NCI-H2081 (cell line): ENCODE data around the gene JOSD2.
A peak's percentile ranks its signal among the peaks of the same experiment; 100 is the strongest.

ENCODE experiments used
- DNase-seq, 2 experiments: peaks; one replicate each; lab custom pipeline; 2025; lab: John Stamatoyannopoulos, UW

JOSD2 gene

DNA sequence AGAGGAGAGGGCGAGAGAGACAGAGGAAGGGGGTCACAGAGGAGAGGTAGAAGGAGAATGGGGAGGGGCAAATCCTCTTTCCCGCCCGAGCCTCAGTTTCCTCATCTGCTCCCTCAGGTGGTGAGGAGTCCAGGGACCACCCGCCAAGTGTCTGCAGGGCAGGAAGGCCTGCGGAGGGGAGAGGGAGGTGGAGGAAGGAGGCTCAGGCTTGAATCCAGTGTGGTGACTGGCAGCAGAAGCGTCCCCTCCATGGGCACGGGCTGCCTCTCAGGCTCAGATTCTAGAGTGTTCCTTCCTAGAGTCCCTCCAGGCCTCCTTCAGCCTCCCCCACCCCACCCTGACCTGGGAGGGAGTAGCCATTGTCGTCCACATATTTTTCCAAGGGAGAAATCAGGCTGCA, 17.8 kb downstream of the JOSD2 start:
- no peak for DNase-seq

DNA sequence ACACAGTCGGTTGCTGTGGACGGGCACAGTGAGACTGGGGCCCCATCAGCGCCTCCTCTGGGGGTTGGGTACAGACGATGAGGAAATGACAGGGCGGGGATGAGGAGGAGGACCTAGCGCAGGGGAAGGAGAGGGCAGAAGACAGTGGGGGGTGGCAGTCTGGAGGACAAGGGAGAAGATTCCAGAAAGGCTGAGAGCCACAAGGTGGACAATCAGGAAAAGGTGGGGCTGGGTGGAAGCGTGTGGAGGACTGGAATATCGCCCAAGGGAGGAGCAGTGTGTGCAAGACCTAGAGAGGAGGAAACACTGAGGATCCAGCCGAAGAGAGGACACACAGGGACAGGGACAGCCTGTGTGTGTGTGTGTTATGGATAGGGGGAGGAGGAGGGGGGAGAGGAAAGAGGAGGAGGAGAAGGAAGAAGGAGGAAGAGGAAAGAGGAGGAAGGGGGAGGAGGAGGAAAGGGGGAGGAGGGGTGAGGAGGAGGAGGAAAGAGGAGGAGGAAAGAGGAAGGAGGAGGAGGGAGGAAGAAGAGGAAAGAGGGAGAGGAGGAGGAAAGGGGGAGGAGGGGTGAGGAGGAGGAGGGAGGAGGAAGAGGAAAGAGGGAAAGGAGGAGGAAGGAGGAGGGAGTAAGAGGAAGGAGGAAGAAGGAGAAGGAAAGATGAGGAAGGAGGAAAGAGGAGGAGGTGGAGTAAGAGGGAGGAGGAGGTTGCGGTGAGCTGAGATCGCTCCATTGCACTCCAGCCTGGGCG, 18.5 kb downstream of the JOSD2 start:
- DNase-seq, result no peak

DNA sequence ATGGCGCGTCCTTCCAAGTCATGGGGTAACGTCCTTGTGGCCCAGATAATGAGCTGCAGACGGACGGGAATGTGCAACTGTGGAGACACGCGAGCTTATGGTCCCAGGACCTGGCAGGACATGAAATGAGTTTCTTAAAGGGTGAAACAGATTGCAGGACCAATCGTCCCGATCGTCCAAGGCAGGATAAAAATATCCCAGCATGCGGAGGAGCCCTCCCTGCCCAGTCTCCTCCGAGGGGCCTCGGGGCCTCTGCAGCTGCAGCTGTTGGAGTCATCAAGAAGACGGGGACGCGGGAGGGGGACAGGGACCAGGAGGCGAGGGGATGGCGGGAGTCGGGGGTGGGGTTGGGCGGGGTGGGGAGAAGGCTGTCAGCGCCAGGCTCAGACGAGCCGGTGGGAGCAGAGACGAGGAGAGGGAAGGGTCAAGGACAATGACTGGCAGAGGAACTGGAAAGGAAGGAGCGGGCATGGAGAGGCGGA, 20.0 kb downstream of the JOSD2 start:
- DNase-seq, result no peak

DNA sequence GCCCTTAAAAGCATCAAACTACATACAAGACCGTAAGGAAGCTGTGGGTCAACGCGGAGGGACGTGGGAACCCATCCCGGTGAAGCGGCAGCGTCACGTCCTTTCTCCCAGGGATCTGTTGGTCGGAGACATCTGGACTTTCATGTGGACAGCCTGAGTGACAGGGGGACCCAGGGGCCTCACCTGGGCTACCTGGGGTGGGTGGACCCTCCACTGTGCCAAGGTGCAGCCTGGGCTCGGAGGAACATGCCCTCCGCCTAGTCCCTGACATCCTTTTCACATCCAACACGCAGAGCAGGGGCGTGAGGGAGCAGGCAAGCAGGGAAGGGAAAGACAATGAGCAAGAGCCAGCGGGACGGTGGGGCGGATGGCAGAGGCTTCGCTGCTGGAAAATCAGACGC, 20.6 kb downstream of the JOSD2 start:
- DNase-seq, result no peak

DNA sequence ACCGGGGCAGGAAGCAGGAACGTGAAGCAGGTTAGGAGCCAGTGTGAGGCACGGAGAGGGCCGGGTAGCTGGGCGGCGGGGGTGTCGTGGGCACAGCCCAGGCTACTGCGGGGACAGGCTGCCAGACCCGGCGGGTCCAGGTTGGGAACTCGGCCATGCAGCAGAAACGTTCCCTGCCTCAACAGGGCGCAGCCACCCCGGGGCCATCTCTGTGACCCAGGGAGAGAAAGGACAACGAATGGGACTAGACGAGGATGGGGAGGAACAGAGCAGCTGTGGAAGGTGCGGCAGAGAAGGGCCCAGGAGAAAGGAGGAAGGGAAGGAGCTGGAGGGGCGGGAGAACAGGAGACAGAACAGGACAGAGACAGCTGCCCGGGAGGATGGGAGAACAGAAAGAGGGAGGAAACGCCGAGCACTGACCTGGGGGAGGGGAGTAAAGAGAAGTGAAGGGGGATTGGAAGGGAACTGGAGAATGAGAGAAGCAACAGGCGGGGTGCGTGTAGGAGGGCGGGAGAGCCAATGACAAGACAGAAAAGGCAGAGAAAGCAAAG, 21.5 kb downstream of the JOSD2 start:
- no peak for DNase-seq

DNA sequence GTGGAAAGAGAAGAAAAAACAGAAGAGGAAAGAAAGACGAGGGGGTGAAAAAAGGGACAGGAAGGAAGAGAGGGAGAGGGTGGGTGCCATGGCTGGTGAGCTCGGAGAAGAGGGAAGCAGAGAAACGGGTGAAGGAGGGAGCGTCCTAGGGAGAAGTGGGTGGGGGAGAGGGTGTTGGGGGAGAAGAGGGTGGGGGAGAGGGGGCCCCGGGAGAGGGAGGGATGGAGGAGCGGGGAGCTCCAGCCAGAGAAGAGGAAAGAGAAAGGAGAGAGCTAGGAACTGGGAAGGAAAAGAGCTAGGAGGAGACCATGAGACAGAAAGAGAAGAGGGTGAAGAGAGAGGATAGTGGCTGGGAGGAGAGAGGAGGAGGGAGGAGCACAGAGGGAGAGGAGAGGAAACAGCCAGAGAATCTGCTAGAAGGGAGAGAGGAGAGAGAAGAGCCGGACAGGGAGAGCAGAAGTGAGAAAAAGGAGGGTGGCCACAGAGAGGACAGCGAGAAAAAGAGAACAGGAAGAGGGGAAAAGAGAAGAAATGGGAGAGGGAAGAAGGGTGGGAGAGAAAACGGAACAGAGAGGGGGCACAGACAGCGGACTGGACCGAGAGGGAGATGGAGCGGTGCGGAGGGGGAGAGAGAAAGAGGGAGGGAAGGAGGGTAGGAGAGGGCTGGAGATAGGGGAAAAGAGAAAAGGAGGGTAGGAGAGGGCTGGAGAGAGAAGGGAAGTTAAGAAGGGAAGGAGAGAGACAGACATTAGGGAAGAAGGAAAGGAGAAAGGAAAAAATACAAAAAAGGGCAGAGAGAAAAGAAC, 22.4 kb downstream of the JOSD2 start:
- no peak for DNase-seq

DNA sequence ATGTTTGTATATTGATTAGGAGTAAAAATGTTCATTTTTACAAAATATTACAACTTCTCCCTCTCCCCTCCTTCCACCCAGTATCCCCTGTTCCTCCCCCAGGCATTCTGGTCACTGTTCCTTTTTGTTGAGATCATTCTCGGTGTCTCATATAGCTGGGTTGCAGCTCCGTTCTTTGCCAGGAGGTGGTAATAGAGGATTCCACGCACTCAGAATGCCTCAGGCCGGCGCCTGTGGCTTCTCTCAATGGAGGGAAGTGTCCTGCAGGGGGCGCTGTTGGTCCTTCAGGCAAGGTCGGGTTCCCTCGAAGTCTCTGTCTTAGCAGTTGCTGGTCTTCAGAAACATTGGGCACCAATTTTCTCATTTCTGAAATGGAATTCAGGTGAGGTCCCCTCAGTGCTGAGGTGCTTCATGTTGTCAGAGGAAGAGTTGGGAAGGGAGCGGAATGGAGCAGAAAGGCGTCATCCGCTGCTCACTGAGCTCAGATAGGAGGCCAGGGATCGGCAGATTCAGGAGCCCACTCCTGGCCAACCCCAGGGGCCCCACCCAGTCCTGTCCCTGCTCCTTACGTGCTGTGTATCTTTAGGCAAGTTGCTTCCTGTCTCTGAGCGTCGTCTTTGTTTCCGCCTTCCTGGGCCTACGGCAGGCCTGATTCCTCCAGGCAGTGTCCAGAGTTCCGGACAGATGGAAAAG, 24.0 kb downstream of the JOSD2 start:
- DNase-seq, result no peak

DNA sequence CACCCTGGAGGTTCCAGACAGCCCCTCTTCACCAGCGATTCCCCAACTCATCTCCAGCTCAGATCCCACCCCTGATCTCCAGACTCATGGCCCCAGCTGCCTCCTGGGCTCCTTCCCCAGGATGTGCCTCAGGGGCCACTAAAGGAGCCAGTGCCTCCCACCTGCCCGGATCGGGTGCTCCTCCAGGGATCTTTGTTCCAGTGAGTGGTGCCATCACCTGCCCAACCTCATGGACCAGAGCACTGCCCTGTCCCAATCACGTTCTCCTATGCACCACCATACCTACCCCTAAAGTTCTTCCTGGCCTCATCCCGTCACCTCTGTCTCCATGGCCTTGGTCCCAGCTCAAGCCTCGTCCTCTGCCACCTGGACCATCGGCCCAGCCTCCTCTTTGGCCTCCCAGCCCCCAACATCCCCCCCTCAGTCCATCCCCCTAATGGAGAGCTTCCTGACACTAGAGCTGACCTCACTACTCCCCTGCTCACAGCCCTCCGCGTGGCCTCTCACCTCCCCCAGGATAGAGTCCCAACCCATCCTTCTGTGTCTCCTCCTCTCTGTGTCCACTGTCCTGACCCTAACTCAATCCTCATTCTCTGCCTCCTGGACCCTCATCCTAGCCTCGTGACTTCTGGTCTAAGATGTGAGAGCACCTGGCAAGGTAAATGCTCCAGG, 25.6 kb downstream of the JOSD2 start:
- no peak for DNase-seq

DNA sequence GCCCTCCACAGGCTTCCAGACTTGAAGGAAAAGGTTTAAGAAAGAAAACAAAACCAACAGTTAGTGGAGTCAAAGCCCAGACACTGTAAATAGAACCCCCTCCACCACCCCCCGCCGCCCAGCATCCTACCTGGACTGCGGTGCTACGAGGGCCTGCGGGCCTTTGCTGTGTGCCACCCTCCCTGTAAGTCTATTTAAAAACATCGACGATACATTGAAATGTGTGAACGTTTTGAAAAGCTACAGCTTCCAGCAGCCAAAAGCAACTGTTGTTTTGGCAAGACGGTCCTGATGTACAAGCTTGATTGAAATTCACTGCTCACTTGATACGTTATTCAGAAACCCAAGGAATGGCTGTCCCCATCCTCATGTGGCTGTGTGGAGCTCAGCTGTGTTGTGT, 28.1 kb downstream of the JOSD2 start:
- no peak for DNase-seq

DNA sequence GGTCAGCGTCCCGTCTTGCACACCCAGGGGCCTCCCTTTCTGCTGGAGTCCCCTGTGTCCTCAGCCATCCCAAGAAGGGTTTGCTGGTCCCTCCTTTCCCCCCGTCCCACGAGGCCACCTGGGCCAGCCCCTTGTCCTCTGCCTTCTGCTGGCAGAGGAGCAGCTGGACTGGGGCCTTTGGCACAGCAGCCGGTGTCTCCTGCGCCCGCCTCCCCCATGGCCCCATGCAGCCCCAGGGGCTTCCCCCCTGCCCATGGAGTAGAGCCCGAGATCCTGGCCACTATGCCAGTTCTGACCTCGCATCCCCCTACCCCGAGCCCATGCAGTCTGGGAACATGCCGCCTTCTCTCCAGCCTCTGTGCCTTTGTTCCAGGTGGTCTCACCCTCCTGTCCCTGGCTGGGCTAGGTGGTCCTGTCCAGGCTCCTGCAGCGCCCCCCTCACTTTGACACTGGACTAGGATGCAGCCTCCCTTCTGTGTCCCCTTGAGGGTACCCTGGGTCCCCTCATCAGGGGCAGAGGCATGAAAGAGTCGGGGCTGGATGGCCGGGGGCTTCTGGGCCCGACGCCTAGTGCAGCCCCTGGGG, 28.6 kb downstream of the JOSD2 start:
- DNase-seq, result no peak

DNA sequence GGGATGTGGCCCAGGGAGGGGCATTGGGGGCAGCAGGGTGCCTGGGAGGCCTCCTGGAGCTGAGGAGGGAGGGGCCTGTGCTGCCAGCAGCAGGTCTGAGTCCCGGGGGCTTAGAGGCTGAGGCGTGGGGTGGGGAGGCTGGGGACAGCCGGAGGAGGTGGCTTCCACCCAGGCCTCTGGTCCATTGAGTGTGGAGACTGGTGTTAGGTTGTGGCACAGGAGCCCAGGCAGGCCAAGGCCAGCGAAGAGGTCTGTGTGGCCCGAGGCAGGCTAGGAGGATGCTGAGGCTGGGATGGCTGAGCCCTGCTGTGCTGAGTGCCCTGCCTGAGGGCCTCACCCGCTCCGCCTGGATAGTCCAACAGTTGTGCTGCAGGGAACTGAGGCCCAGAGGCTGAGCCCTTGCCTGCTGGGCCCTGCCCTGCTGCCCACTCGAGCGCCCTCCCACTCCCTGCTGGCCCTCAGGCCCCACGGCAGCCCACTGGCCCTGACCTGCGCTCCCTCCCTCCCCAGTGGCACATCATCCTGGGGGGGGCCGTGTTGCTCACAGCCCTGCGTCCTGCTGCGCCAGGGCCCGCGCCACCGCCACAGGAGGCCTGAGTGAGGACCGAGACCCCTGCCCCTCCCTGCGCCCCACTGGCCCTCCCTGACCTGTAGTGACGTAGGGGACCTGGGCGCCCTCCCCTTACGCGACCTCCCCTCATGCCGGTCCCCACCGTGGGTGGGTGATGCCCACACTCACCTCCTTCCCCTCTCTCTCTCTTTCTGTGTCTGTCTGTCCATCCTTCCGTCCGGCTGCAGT, 29.4 kb downstream of the JOSD2 start:
- no peak for DNase-seq

DNA sequence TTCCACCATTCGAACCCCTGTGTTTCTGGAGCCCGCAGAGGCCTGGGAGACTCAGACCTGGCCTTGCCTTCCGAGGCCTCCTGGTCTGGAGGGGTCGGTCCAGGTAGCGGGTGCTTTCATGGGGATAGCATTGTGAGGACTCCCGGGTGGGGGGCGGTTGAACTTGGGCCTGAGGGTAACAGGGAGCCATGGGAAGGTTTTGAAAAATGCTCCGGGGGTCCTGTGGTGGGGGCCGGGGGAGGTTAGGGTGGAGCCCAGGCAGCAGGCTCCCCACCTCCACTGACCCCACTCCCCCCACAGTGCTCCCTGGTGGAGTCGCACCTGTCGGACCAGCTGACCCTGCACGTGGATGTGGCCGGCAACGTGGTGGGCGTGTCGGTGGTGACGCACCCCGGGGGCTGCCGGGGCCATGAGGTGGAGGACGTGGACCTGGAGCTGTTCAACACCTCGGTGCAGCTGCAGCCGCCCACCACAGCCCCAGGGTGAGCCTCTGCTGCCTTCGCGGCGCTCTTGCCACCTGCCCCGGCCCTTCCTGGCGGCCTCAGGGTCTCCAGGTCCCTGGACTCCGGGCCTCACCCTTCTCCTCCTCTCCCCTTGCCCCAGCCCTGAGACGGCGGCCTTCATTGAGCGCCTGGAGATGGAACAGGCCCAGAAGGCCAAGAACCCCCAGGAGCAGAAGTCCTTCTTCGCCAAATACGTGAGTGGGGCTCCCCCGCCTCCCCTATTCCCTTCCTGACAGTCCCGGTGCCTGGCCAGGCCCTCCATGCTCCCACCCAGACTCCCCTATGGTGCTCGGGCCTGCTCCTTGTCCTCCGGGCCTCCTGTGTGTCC, 30.5 kb downstream of the JOSD2 start:
- no peak for DNase-seq

DNA sequence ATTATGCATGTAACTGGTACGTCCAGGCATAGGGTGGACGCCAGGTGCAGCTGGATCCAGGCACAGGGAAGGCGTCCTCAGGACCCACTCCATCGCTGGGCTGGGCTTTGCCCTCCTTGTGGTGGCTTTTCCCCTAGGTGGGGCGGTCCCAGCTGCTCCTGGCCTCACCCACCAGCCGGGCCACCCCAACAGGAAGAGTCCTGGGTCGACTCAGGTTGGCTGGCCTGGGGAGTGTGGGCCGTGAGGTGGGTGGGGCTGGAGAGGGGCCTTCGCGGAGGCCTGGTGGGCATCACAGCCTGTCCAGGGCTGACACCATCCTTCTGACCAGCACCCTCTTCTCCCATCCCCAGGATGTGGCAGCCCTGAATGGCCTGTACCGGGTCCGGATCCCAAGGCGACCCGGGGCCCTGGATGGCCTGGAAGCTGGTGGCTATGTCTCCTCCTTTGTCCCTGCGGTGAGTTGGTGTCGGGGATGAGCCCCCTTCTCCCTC, 31.2 kb downstream of the JOSD2 start:
- no peak for DNase-seq

DNA sequence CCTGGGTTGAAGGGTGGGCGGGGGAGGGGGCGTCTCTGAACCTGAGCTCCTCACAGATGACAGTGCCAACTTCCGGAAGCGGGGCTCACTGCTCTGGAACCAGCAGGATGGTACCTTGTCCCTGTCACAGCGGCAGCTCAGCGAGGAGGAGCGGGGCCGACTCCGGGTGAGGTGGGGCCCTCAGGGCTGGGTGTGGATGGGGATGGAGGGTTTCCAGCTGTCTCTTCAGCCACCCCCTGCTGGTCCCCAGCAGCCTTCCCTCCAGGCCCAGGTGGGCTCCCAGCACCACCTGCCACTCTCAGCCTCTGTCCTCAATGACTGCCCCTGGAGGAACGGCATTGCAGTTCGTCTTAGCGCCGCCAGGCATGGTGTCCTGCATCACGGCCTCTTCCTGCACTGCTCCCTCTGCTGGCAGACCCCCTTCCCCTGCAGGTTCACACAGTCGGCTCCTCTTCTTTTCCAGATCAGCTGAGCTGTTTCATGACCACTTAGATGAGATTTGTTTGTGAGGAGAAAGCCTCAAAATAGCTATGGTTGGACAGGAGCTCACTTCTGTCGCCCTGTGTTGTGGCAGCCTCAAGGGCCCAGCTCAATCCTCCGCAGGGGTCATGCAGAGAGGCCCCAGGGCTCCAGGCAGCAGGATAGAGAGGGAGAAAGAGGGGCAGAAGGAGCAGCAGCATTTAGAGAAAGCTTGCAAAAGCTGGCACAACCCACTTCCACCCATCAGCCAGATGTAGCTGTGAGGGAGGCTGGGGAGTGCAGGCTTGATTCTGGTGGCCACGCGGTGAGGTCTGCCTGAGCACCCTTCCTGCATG, 31.9 kb downstream of the JOSD2 start:
- DNase-seq, result no peak

DNA sequence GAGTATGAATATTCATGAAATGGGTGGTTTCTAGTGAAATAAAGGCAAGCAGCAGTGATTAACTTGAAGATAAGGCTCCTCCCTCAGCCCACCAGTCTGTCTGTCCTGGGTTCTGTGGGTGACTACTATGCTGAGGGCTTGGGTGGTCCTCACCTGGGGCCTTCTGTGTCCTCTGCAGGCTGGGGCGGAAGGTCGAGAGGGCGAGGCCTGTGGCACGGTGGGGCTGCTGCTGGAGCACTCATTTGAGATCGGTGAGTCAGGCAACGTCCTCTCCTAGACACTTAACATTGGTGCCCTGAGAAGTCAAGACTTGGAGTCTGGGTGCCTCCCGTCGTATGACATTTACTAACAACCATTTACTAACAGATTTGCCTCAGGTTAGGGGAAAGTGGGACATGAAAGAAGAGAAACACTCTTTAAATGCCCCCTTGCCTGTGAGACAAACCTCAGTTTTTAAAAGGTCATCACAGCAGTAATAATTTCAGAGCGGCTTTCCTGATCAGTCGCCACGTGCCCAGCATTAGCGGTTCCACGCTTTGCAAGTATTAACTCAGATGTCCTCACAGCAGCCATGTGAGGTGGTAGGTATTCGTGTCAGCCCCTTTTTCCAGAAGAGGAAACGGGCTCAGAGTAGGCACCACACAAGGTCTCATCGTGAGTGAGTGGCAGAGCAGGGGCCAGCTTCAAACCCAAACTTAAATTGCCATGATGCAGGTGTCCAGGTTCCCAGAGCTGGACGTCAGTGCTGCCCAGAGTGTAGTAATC, 33.1 kb downstream of the JOSD2 start:
- DNase-seq, result no peak

DNA sequence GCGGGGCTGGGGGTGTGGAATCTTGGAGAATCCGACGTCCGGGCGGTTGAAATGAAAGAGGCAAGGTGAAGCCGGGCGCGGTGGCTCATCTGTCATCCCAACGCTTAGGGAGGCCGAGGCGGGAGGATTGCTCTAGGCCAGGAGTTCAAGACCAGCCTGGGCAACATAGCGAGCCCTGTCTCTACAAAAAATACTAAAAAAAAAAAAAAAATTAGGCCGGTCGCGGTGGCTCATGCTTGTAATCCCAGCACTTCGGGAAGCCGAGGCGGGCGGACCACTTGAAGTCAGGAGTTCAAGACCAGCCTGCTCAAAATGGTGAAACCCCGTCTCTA, 34.1 kb downstream of the JOSD2 start:
- DNase-seq, result no peak

DNA sequence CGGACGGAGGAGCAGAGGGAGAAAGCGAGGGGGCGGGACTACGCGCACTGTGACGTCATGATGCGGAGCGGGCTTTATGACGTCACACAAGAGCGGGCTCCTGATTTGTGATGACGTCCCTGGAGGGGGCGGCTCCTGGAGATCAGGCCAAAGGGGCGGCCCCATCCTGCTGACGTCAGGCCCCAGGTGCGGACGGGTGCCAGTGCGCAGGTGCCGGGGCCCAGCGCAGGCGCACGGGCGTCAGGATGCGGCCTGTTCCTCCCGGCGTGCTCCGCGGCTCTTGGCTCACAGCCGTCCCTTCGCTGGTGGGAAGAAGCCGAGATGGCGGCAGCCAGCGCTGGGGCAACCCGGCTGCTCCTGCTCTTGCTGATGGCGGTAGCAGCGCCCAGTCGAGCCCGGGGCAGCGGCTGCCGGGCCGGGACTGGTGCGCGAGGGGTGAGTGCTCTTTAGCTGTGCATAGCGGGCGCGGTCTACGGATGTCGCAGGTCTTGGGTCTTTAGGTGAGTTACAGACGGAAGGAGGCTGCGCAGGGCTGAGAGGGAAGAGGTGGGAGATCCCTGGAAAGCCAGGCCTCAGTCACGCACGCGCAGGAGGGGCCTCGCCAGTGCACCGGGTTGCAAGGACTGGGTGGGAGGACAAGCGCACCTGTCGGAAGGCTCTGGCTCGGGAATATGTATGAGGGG, 34.6 kb downstream of the JOSD2 start, which contains the start of the genes EMC10 and GARIN5A:
Gene EMC10 (plus strand): TSS at position 284 of the 683 bp plus-strand sequence. CDS start 38 bp downstream, at position 322.
Gene GARIN5A (minus strand): TSS at position 625 of the 683 bp plus-strand sequence. CDS start 460 bp downstream, at position 165.
- DNase-seq, result peak; percentile 89 to 95
